Nephron progenitor cell (in vitro differentiated cells): ENCODE results near the gene DCDC2C.
A peak's percentile ranks its signal among the peaks of the same experiment; 100 is the strongest.

ENCODE experiments used
- DNase-seq: peaks from one replicate; pipeline ENCODE4 v3.0.0; 2021
- H3K27ac Mint-ChIP-seq: 2 replicates; pipeline ENCODE4 v1.8.0; 2021; ENCODE audit warnings: mild to moderate bottlenecking, moderate library complexity, mixed read lengths
- H3K27me3 Mint-ChIP-seq: 2 replicates; pipeline ENCODE4 v1.8.0; 2021; ENCODE audit warnings: mild to moderate bottlenecking, low read depth, mixed read lengths; ENCODE audit not compliant: poor library complexity
- H3K36me3 Mint-ChIP-seq: 2 replicates; pipeline ENCODE4 v1.8.0; 2021; ENCODE audit warnings: low read depth, mixed read lengths
- H3K4me1 Mint-ChIP-seq: 2 replicates; pipeline ENCODE4 v1.8.0; 2021; ENCODE audit warnings: mixed read lengths
- H3K4me3 Mint-ChIP-seq: 2 replicates; pipeline ENCODE4 v1.8.0; 2021; ENCODE audit warnings: mild to moderate bottlenecking, moderate library complexity, mixed read lengths
- H3K9me3 Mint-ChIP-seq: 2 replicates; pipeline ENCODE4 v1.8.0; 2021; ENCODE audit warnings: mild to moderate bottlenecking, moderate library complexity, mixed read lengths
- CTCF ChIP-seq: fragments of 200-600 bp; sonication (generic); IDR thresholded peaks from 2 replicates; pipeline ENCODE4 v1.5.0; 2021; ENCODE audit warnings: antibody characterized with exemption

Gene DCDC2C

DNA sequence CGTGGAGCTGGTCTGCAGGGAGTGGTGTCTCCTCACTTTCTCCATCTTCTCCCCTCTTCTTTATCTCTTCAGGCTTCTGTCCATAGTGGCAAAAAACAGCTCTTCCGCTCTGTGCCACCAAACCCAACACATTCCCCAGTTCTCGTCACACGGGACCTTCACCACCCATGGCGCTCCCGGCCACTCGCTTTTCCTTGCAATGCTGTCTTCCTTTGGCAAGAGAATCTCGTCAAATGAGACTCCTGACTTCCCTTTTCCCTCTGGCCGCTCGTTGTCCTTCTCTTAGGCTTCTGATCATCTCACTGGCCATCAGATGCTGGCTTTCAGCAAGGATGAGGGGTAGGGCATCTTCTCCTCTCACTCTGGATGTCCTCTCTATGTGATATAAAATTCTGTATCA is 72.9 kb downstream of the DCDC2C start:
- DNase-seq, result no peak
- peaks cover 19% of the 10 kb centered on the region for H3K27me3 Mint-ChIP-seq
- no peak for TF ChIP-seq CTCF
- no peaks in the 10 kb centered on the region for H3K36me3 Mint-ChIP-seq
- H3K4me1 Mint-ChIP-seq, result peaks cover 29% of the 10 kb centered on the region
- H3K27ac Mint-ChIP-seq, result no peak overlapping the region
- no peaks in the 10 kb centered on the region for H3K9me3 Mint-ChIP-seq
- no peak overlapping the region for H3K4me3 Mint-ChIP-seq

- Mint-ChIP-seq H3K9me3 (no peaks in the 10 kb centered on the region), H3K27ac (peak overlapping the region; percentile 79), H3K27me3 (peaks cover 13% of the 10 kb centered on the region), H3K36me3 (no peaks in the 10 kb centered on the region), H3K4me3 (no peak overlapping the region), H3K4me1 (peaks cover 29% of the 10 kb centered on the region)
- no peak for TF ChIP-seq CTCF
- no peak for DNase-seq
Measured at GRCh38 chr2:3777966-3778365, 74.6 kb downstream of the DCDC2C start.

GRCh38 chr2:3778851-3779495 is 75.6 kb downstream of the DCDC2C start:
- Mint-ChIP-seq H3K4me1 (peaks cover 29% of the 10 kb centered on the region), H3K36me3 (no peaks in the 10 kb centered on the region), H3K9me3 (no peaks in the 10 kb centered on the region), H3K4me3 (peak overlapping the region; percentile 29), H3K27ac (peak overlapping the region; percentile 65), H3K27me3 (peaks cover 13% of the 10 kb centered on the region)
- no peak for TF ChIP-seq CTCF
- no peak for DNase-seq

DNA sequence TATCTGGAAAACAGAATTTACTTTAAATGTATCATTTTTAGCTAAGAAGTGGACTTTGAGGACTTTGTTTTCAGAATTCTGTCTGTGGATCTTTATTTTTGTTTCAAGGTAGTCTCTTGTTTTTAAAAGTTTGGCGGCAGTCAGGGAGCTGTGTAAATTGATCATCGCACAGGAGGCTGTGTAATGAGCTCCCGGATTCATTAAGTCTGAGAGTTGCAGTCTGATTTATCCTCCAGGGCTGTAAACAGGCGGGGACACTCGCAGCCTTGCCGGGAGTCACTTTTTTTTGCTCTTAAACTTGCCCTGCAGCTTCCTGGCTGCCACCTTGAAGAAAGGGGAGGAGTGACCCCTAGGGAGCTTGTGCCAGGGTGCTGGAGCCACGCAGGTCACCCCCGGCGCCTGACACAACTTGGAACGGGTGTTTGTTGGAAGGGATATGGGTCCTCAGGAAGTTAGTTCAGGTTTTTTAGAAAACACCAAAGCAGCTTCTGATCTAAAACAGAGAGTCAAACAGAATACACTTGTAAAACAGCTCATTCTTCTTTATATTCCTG is 76.2 kb downstream of the DCDC2C start:
- TF ChIP-seq CTCF, result no peak
- Mint-ChIP-seq H3K9me3 (no peaks in the 10 kb centered on the region), H3K27me3 (peaks cover 14% of the 10 kb centered on the region), H3K4me3 (no peak overlapping the region), H3K27ac (peak overlapping the region; percentile 32), H3K36me3 (no peaks in the 10 kb centered on the region), H3K4me1 (peaks cover 29% of the 10 kb centered on the region)
- peak; percentile 17 for DNase-seq

GRCh38 chr2:3780477-3781402 is 77.4 kb downstream of the DCDC2C start:
- H3K27me3 Mint-ChIP-seq, result peaks cover 17% of the 10 kb centered on the region
- no peaks in the 10 kb centered on the region for H3K36me3 Mint-ChIP-seq
- H3K4me3 Mint-ChIP-seq, result no peak overlapping the region
- H3K27ac Mint-ChIP-seq, result no peak overlapping the region
- peak; percentile 67 for DNase-seq
- no peaks in the 10 kb centered on the region for H3K9me3 Mint-ChIP-seq
- TF ChIP-seq CTCF, result peak; percentile 63
- peaks cover 29% of the 10 kb centered on the region for H3K4me1 Mint-ChIP-seq
